Hepatocyte (in vitro differentiated cells): ENCODE data around the gene SLC31A1.

Experiments
- CTCF ChIP-seq: fragments of 200-600 bp; sonication (generic); IDR thresholded peaks from 2 replicates; pipeline ENCODE4 v1.5.1; 2016; ENCODE audit warnings: antibody characterized with exemption, mild to moderate bottlenecking; ENCODE audit not compliant: poor library complexity
- EZH2 ChIP-seq: fragments of 200-600 bp; sonication (generic); IDR thresholded peaks from 2 replicates; pipeline ENCODE4 v1.6.1; 2016; ENCODE audit warnings: antibody characterized with exemption, mild to moderate bottlenecking, borderline replicate concordance

- TF ChIP-seq CTCF (no peak), EZH2 (no peak)
Measured at GRCh38 chr9:113215132-113215531, 6.2 kb upstream of the SLC31A1 start.
